Measurements from ENCODE around the gene HDAC4.

HDAC4 gene

GRCh38 chr2:239246723-239247122 is 154.1 kb downstream of the HDAC4 start:
- DNase-seq = peak; percentile 91

GRCh38 chr2:239245872-239246721 is 154.7 kb downstream of the HDAC4 start:
- peak; percentile 85 for DNase-seq

DNA sequence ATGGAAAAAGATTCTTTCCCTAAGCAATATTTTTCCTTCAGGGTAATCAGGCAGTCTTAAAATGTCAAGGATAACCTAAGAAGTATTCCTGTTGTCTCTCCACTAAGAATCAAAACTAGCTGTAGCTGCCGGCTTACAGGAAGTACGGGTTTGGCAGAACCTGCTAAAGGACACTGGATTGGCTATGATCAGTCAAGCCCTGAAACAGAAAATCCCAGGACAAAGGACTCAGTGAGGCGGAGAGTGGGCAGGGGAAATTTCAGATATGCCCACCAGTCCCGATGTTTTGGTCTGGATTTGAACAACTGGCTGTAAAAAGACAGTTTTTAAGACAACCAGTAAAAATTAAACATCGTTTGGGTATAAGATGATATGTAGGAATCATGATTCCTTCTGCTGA is 155.7 kb downstream of the HDAC4 start:
- peak; percentile 41 for DNase-seq

DNA sequence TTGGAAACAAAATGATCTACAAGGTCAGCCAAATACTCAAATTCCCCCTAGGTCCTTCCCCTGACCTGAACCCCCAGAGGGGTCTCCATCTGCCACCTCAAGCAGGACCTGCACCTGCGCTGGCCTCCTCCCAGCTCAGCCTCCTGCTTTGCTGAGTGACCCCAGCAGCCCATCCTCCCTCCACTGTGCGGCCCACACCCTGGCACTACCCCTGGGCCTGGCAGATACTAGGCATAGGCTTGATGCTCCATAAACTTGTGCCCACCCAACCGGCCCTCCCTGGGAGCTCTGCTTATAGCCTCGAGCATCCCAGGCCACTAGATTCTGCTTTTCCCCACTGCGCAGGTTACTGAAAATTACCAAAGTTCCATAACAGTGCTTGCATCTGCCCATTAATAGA is 156.2 kb downstream of the HDAC4 start:
- DNase-seq = no peak

DNA sequence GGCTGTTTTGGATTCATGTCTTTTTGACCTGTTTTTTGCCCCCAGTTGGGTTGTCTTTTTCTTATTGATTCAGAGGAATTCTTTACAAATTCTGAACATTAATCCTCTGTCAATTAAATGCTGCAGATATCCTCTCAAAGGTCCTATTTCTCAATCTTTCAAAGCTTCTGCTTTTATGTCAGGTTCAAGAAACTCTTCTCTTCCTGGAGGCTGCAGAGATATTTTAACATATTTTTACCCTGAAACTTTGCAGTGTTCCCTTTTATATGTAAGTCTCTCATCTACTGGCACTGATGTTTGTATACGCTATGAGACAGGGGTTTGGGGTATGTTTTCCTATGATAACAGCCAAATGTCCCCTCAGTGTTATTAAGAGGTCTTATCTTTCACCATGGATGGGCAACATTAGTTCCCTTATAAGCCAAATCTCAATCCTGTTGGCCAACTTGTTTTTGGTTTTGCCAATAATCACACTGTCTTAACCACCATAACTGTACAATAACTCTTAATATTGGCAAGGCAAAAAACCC is 159.3 kb downstream of the HDAC4 start:
- DNase-seq = no peak

DNA sequence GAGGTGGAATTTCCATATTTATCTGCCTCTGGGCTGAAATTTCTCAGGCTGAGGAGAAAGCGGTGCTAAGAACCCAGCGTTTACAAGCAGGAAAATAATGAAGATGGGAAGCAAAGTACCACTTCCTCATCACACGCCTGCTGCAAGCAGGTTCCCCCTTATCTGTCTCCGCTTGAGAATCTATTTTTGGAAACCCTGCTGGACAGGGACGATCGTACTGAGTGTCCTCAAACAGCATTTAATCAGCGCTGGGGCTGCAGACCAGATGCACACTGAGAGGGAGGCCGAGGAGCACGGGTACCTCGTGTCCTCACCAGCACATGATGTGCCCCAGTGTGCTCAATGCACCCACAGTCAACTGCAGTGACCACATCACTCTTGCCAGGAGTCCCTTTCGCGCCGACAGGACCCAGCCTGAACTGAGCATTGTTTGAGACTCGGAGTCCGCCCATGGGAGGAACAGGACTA is 160.4 kb downstream of the HDAC4 start:
- DNase-seq = peak; percentile 25

DNA sequence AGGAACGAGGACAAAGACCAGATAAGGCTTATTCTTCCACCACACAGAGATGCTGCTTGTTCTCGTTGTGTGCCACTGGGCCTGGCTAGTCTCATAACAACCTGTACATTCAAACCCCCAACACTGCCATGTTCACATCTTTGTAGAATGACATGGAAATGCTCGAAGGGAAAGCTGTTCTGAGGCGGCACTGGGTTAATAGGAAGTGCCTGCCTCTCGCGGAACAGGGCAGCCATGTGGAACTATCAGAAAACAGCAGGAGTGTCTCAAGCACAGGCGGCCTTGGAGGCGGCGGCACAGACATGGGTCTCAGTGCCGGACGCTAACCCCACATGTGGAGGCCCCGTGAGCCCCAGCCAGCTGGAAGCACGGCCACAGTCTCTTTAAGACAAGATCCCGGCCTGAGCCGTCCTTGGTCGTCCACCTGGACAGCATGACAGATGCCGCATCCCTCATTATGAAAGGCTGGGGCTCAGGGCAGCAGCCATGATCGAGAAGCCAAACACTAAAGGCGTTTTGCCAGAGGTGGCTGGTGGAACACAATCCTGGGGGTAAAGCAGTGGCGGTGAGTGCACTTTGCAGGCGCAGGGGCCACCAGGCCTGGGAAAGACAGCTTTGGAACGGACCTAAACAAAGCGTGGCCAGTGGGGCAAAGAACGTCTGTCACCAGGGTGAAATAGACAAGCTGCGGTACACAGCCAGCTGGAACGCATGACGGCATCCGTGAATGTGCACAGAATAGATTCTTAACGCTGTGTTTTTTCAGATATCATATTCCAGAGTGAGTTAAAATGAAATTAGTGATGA is 161.0 kb downstream of the HDAC4 start:
- DNase-seq = peak; percentile 41

DNA sequence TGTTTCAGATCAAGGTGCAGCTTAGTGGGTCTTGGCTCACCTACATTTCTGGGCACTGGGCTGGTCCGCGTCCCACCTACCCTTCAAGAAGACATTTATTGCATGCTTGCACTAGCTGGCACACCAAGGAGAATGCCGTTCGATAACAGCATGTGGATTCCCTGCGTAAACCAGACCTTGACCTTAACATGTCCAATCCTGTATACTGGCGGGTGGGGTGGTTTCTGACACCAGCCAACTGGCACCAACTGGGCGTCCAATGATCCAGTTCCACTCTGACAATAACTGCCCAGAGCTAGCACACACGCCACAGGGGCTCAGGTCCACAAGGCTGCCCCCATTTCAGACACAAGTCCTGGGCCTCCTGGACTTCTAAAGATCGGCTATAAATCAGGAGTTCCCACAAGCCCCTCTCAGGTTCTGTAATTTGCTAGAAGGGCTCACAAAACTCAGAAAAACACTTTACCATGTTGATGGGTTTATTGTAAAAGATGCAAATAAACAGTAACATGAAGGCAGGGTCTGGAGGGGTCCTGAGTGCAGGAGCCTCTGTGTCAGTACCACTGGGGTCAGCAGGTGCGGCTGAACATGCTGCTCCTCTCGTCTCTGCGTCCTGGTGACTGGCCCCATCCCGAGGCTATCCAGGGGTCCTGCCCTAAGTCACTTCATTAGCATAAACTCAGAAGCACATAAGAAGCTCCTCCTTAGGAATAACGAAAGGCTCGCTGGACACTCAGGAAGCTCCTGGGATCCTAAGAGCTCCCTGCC is 161.8 kb downstream of the HDAC4 start:
- DNase-seq = no peak

GRCh38 chr2:239238381-239238780 is 162.4 kb downstream of the HDAC4 start:
- DNase-seq = no peak

GRCh38 chr2:239236808-239237205 is 164.0 kb downstream of the HDAC4 start:
- DNase-seq = peak; percentile 83

DNA sequence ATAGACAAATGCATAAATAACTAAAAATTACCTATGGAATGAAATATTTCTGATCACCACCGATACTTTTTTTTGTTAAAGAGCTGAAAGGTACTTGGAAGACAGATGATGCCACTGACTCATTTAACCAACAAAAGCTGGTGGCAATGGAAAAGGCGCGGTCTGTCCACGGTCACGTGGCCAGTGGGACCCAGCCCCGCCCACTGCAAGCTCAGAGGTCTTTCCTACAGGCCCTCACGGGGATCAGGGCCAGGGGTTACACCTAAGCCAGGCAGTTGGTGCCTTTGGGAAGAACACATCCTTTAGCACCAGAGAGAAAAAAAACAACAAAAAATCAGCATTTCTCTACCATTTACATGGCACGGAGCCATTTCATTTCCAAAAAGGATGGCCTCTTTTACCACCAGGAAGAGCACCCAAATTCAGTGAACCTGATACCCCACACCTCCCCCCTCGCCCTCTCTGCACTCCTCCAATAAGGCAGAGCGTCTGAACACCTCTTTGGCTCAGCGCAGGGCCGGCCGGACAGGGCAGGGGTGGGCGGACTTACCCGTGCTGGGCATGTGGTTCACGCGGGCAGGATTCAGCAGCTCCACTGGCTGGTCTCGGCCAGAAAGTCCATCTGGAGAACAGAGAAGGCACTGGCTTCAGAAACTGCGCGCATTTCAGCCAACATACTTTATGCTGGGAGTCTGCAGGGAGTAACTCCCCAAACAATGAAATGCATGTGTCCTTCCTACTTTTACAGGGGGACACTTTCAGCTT is 164.6 kb downstream of the HDAC4 start:
- peak; percentile 32 for DNase-seq

DNA sequence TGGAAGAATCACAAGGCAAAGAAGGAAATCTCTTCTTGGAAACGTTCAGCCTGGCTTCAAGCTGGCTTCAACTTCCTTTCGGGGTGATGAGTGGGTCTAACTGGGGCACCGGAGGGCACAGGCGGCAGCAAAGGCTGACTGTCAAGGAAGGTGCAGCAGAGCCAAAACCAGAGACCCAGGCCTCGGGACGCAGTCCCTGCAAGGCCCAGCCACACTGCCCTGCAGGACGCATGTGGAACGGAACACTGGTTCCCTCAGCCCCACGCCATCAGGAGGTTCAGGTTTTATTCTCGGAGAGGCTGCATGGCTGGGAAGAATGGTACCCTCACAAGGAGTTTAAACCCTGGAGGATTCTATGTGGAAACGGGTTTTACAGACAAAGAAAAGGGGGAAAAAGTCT is 165.5 kb downstream of the HDAC4 start:
- DNase-seq = no peak

GRCh38 chr2:239234191-239235175 is 166.3 kb downstream of the HDAC4 start:
- no peak for DNase-seq

DNA sequence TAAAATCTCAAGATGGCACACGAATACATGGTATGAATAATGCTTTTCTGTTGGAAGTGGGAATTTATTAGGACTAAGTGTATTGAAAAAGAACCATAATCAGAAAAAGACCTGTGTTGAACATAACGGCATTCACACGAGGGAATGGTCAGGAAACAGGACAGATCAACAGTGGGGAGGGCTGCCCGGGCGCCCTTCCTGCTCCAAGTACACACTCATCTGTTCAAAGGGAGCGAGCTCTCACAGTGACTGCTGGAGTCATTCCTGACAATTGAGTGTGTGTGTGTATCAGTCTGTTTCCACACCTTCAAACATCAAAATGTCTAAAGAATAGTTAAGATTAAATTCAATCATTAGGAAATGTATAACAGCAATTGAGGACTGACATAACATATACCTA is 167.2 kb downstream of the HDAC4 start:
- DNase-seq = peak; percentile 13

DNA sequence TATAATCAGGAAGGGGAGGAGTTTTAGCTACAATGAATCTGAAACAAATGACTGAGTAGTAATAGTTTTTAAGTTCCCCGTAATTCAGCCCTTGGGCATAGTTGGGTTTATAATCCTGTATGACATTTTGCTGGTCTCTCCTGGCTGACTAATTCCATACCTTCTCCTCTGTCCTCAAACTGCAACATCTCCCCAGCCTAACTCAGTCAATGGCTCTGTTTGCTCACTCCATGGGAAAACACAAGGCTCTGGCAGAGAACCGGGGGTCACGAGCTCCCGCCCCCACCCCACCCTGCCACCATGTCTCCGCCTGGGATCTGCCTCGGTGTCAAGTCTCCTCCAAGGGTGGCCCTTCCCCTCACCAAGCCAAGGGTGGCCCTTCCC is 168.6 kb downstream of the HDAC4 start:
- DNase-seq = no peak

- peak; percentile 15 for DNase-seq
Measured at GRCh38 chr2:239231231-239232194, 169.3 kb downstream of the HDAC4 start.

DNA sequence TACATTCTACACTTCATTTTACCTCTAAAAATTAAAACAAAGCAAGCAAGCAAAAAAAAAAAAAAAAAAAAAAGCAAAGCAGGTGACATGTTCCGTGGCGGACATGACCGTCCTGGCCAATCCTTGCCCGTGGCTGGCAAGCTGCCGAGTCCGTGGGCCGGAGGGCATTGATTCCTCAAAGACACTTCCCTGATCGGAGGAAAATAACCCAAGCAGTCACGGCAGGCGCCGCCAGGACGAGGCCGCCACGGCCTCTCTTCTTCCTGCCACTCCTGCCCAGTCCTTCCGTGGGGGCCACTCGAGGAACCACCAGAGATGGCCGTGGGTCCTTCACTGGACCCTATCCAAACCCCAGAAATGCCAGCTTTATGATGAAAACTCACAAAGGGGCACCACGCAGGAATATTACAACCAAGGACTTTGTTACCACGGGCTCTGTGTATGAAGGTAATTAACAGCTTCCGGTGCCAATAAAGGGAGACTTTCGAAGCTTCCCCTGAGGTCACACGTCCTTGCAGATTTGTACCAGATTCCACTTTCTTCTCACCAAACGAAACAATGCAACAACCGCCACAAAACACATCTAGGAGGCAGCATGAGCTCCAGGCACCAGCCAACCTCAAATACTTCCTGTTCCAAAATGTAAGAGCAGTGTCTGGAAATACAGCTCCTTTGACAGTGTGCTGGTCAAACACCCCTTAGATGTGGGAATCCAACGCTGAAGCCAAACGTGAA is 170.3 kb downstream of the HDAC4 start:
- no peak for DNase-seq

GRCh38 chr2:239229545-239230279 is 171.1 kb downstream of the HDAC4 start:
- no peak for DNase-seq

Data from NCI-H510A treated with DMSO at 0.1 percent for 48 hours (cell line).